ENCODE data around the gene EPHA4. TPM values are rescaled to one million over a fixed set of nuclear protein-coding genes. Genes with fewer than 3 reads are reported as not detected.

The EPHA4 gene
- 8.9 and 15.2 TPM in 2 replicates for total RNA-seq

GRCh38 chr2:221572219-221572820, at the start of gene EPHA4:
Gene EPHA4, minus strand, starts transcription at chr2:221572304. Its CDS starts 56 bp downstream, at chr2:221572248.

